Caco-2 (cell line): Measurements from ENCODE around the gene PRKAR1B. TPM values are rescaled to one million over a fixed set of nuclear protein-coding genes. Genes with fewer than 3 reads are reported as not detected.

Source experiments
- BruUV-seq: library from RNA; stranded (reverse); fragments of 400-500 nt; replicated peaks from 2 replicates; lab custom pipeline; 2021; lab: Mats Ljungman, UMichigan
- CTCF ChIA-PET: fragments of 300-600 bp; sonication (Branson Sonifier 250); formaldehyde crosslinking; loops from one replicate; lab custom pipeline; 2022; ENCODE audit warnings: antibody characterized with exemption; lab: Charles Lee
- POLR2A ChIA-PET: fragments of 300-600 bp; sonication (Branson Sonifier 250); formaldehyde crosslinking; loops from one replicate; lab custom pipeline; 2022; ENCODE audit warnings: antibody characterized with exemption; lab: Charles Lee
- DNase-seq, 2 experiments: peaks; one replicate each; pipeline versions ENCODE4 v3.0.0 to v3.0.0-alpha.2; 2020 to 2022
- H3K27me3 ChIP-seq: replicated peaks from 2 replicates; pipeline ENCODE4 v1.6.0; 2011; ENCODE audit warnings: low read length; ENCODE audit not compliant: control insufficient read depth, insufficient read depth
- H3K36me3 ChIP-seq: 2 replicates; pipeline ENCODE4 v1.5.1; 2011; ENCODE audit warnings: low read length; ENCODE audit not compliant: control insufficient read depth, insufficient read depth
- H3K4me1 ChIP-seq: fragments of 250-450 bp; sonication (Bioruptor Pico); 2 replicates; pipeline ENCODE4 v1.5.1; 2020; ENCODE audit warnings: mild to moderate bottlenecking
- H3K4me3 ChIP-seq: 2 replicates; pipeline ENCODE4 v1.5.1; 2011; ENCODE audit warnings: low read depth, mild to moderate bottlenecking, control low read depth, low read length
- H3K9me3 ChIP-seq: fragments of 250-450 bp; sonication (Bioruptor Pico); 2 replicates; pipeline ENCODE4 v1.5.1; 2020; ENCODE audit warnings: mild to moderate bottlenecking, moderate library complexity
- H3K27ac Mint-ChIP-seq: one replicate; pipeline ENCODE4 v1.8.0; 2022; ENCODE audit warnings: mixed read lengths; ENCODE audit not compliant: unreplicated experiment
- H3K27me3 Mint-ChIP-seq: one replicate; pipeline ENCODE4 v1.8.0; 2022; ENCODE audit warnings: mixed read lengths; ENCODE audit not compliant: insufficient read depth, unreplicated experiment
- H3K36me3 Mint-ChIP-seq: one replicate; pipeline ENCODE4 v1.8.0; 2022; ENCODE audit warnings: mild to moderate bottlenecking, mixed read lengths; ENCODE audit not compliant: insufficient read depth, unreplicated experiment
- H3K4me1 Mint-ChIP-seq: one replicate; pipeline ENCODE4 v1.8.0; 2022; ENCODE audit warnings: low read depth, mixed read lengths; ENCODE audit not compliant: unreplicated experiment
- H3K4me3 Mint-ChIP-seq: one replicate; pipeline ENCODE4 v1.8.0; 2022; ENCODE audit warnings: mild to moderate bottlenecking, moderate library complexity, mixed read lengths; ENCODE audit not compliant: unreplicated experiment
- H3K9me3 Mint-ChIP-seq: one replicate; pipeline ENCODE4 v1.8.0; 2022; ENCODE audit warnings: mixed read lengths; ENCODE audit not compliant: unreplicated experiment
- intact Hi-C: fragments of 100-400 bp; cut with micrococcal nuclease; formaldehyde crosslinking; loops from one replicate; pipeline ENCODE4 v1.10.0; 2022; ENCODE audit not compliant: unreplicated experiment
- total RNA-seq: library from RNA; stranded (reverse); gene quantifications from 2 replicates; pipeline ENCODE4 v1.2.3, GENCODE V29; 2022
- TF ChIP-seq, protein P1 (sequence below), 2 experiments: fragments of 200-600 bp in 1 of 2; IDR thresholded peaks; 1 replicate in 1 of 2; 2 replicates in 1 of 2; pipeline versions ENCODE4 v1.5.1 to v1.8.0; 2011 to 2022; ENCODE audit warnings: antibody characterized with exemption in 1 of 2, control low read depth in 1 of 2, inconsistent platforms in 1 of 2, low read depth in 1 of 2, low read length in 1 of 2, mild to moderate bottlenecking in 1 of 2, moderate library complexity in 1 of 2; ENCODE audit not compliant: insufficient read depth in 1 of 2, severe bottlenecking in 1 of 2, unreplicated experiment in 1 of 2

Gene PRKAR1B
- total RNA-seq, 1 experiment from 2014 or later: 56.6 TPM

DNA sequence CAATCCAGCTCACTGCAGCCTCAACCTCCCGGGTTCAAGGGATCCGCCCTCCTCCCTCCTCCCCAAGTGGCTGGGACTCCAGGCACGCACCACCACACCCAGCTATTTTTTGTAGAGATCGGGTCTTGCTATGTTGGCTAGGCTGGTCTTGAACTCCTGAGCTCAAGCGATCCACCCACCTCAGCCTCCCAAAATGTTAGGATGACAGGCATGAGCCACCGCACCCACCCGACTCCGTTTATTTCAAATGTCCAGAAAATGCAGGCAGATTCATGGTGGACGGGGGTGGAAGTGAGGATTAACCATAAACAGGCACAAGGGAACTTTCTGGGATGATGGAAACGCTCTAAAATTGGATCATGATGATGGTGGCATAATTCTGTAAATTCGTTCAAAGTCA is 85.1 kb downstream of the PRKAR1B start:
- Mint-ChIP-seq H3K27ac (no peak overlapping the region), H3K27me3 (no peaks in the 10 kb centered on the region), H3K9me3 (no peaks in the 10 kb centered on the region), H3K4me1 (no peaks in the 10 kb centered on the region), H3K4me3 (no peak overlapping the region), H3K36me3 (peaks cover 2% of the 10 kb centered on the region)
- POLR2A ChIA-PET: interaction anchor here (0.5 kb wide), 1 partner anchor 59 kb away, joined by 14 read pairs; no protein-coding TSS in a partner anchor
- H3K27me3 ChIP-seq: no peaks in the 10 kb centered on the region
- H3K36me3 ChIP-seq: no peaks in the 10 kb centered on the region; the same call in 1 of the 2 replicates
- CTCF ChIA-PET: no interaction called here
- BruUV-seq: no TSS peak
- no peaks in the 10 kb centered on the region for H3K4me1 ChIP-seq
- intact Hi-C loops: no loop called here
- TF ChIP-seq, protein P1, sequence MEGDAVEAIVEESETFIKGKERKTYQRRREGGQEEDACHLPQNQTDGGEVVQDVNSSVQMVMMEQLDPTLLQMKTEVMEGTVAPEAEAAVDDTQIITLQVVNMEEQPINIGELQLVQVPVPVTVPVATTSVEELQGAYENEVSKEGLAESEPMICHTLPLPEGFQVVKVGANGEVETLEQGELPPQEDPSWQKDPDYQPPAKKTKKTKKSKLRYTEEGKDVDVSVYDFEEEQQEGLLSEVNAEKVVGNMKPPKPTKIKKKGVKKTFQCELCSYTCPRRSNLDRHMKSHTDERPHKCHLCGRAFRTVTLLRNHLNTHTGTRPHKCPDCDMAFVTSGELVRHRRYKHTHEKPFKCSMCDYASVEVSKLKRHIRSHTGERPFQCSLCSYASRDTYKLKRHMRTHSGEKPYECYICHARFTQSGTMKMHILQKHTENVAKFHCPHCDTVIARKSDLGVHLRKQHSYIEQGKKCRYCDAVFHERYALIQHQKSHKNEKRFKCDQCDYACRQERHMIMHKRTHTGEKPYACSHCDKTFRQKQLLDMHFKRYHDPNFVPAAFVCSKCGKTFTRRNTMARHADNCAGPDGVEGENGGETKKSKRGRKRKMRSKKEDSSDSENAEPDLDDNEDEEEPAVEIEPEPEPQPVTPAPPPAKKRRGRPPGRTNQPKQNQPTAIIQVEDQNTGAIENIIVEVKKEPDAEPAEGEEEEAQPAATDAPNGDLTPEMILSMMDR (IDR thresholded peaks at IDR 0.05; ENCODE audit: insufficient read depth in 1 of 2, low read depth in 1 of 2, low read length in 1 of 2, severe bottlenecking in 1 of 2, unreplicated experiment in 1 of 2): no peak
- H3K9me3 ChIP-seq: peaks cover 6% of the 10 kb centered on the region; the same call in 1 of the 2 replicates
- H3K4me3 ChIP-seq: no peak overlapping the region
- no peak for DNase-seq

DNA sequence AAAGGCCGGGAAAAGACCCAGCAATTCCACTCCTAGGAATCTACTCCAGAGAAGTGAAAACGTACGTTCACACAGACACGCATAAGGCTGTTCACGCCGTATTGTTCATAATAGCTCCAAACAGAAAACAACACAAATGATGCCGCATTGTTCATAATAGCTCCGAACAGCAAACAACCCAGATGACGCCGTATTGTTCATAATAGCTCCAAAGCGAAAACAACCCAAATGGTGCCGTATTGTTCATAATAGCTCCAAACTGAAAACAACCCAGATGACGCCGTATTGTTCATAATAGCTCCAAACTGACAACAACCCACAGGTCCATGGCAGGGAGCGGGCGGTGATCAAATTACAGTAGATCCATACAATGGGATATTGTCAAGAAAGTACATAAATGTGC is 85.8 kb downstream of the PRKAR1B start:
- no peaks in the 10 kb centered on the region for H3K27me3 Mint-ChIP-seq
- no peaks in the 10 kb centered on the region for H3K27me3 ChIP-seq
- ChIA-PET CTCF (no interaction called here), POLR2A (interaction anchor here (0.5 kb wide), 1 partner anchor 60 kb away, joined by 14 read pairs; no protein-coding TSS in a partner anchor)
- DNase-seq: no peak
- no peaks in the 10 kb centered on the region; the same call in 1 of the 2 replicates for H3K36me3 ChIP-seq
- no peak overlapping the region for H3K4me3 ChIP-seq
- H3K9me3 ChIP-seq: peaks cover 6% of the 10 kb centered on the region; the same call in 1 of the 2 replicates
- peaks cover 3% of the 10 kb centered on the region for H3K36me3 Mint-ChIP-seq
- no peak overlapping the region for H3K4me3 Mint-ChIP-seq
- BruUV-seq: no TSS peak
- no peaks in the 10 kb centered on the region for H3K4me1 ChIP-seq
- TF ChIP-seq, protein P1 (IDR thresholded peaks at IDR 0.05; ENCODE audit: insufficient read depth in 1 of 2, low read depth in 1 of 2, low read length in 1 of 2, severe bottlenecking in 1 of 2, unreplicated experiment in 1 of 2): no peak
- no peaks in the 10 kb centered on the region for H3K9me3 Mint-ChIP-seq
- no peak overlapping the region for H3K27ac Mint-ChIP-seq
- no peaks in the 10 kb centered on the region for H3K4me1 Mint-ChIP-seq
- intact Hi-C loops: no loop called here

DNA sequence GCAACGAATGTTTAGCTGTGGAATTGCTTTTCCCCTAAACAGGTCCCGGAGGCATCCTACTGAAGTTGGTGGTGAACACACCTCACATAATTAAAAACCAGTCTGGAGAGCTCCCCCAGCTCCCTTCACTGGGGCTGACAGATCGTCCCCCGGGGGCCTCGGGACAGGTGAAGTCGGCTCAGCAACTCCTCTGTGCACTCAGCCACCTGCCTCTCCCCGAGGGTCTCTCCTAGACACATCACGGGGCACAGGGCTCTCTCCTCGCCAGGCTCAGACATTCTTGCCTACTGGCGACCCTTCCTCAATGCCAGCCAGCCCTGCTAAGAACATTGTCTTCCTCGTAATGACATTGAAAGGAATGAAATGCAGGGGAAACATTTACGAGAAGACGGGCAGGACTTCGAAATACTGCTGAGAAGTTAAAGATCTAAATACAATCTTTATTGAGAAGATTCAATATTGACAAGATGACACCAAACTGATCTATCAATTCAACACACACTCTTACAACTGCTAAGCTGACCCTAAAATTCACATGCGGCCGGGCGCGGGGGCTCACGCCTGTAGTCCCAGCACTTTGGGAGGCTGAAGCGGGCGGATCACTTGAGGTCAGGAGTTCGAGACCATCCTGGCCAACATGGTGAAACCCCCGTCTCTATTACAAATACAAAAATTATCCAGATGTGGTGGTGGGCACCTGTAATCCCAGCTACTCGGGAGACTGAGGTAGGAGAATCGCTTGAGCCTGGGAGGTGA is 88.6 kb downstream of the PRKAR1B start:
- DNase-seq: no peak
- Histone ChIP-seq H3K36me3 (no peaks in the 10 kb centered on the region; the same call in 1 of the 2 replicates), H3K9me3 (no peaks in the 10 kb centered on the region), H3K4me3 (no peak overlapping the region), H3K4me1 (no peaks in the 10 kb centered on the region), H3K27me3 (no peaks in the 10 kb centered on the region)
- H3K4me1 Mint-ChIP-seq: no peaks in the 10 kb centered on the region
- no peak overlapping the region for H3K27ac Mint-ChIP-seq
- intact Hi-C loops: loop anchor here (10.0 kb wide), 1 partner anchor 314 kb away; no protein-coding TSS in a partner anchor
- no TSS peak for BruUV-seq
- ChIA-PET POLR2A (no interaction called here), CTCF (no interaction called here)
- H3K9me3 Mint-ChIP-seq: no peaks in the 10 kb centered on the region
- H3K27me3 Mint-ChIP-seq: no peaks in the 10 kb centered on the region
- TF ChIP-seq, protein P1 (IDR thresholded peaks at IDR 0.05; ENCODE audit: insufficient read depth in 1 of 2, low read depth in 1 of 2, low read length in 1 of 2, severe bottlenecking in 1 of 2, unreplicated experiment in 1 of 2): no peak
- H3K4me3 Mint-ChIP-seq: no peak overlapping the region
- peaks cover 6% of the 10 kb centered on the region for H3K36me3 Mint-ChIP-seq
